ENCODE data around the gene OR1I1. TPM values are rescaled to one million over a fixed set of nuclear protein-coding genes. Genes with fewer than 3 reads are reported as not detected.

Gene OR1I1
- polyA plus RNA-seq, 1 donor from 2014 or later, result not detected

DNA sequence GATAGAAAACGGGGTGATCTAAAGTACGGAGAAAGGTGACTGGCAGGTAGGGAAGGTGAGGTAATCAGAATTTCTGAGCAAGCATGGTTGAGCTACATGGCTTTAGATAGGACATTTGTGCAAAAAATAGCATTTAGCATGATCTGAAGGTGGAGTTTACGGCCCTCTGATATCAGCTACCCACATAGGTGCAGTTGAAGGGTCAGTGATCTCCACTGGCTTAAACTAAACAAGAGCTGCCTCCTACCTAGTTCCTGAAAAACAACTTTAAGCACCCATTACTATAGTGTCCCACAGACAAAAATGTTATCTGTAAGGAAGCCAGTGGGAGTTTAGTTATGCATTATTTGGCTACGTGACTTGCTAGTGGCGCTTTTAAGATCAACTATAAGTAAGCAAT, 33.9 kb upstream of the OR1I1 start:
- Histone ChIP-seq H3K9me2 (ENCODE audit: insufficient read depth, low read length) (no peaks in the 10 kb centered on the region), H3K4me2 (ENCODE audit: low read length) (no peak overlapping the region), H3K4me3 (ENCODE audit: low read length) (no peak overlapping the region), H3K79me2 (replicated peaks; ENCODE audit: insufficient read depth, low read length) (no peaks in the 10 kb centered on the region), H3K27ac (ENCODE audit: low read length) (no peak overlapping the region), H3K36me3 (ENCODE audit: insufficient read depth, low read length) (no peaks in the 10 kb centered on the region), H3K9ac (ENCODE audit: low read length) (no peak overlapping the region), H3K9me3 (ENCODE audit: low read length) (no peaks in the 10 kb centered on the region), H2AFZ (ENCODE audit: low read depth, low read length) (no peak overlapping the region), H3F3A (ENCODE audit: insufficient read depth, low read length, poor library complexity, severe bottlenecking) (no peaks in the 10 kb centered on the region), H3K27me3 (ENCODE audit: insufficient read depth, low read depth, low read length) (no peaks in the 10 kb centered on the region), H4K20me1 (ENCODE audit: insufficient read depth) (no peaks in the 10 kb centered on the region)
- TF ChIP-seq MXI1 (conservative IDR thresholded peaks at IDR 0.05; ENCODE audit: poor library complexity, severe bottlenecking) (no peak), RAD21 (conservative IDR thresholded peaks at IDR 0.05) (no peak), POLR2AphosphoS5 (IDR thresholded peaks at IDR 0.05) (no peak), TAF1 (IDR thresholded peaks at IDR 0.05; ENCODE audit: low read depth) (no peak), EP300 (conservative IDR thresholded peaks at IDR 0.05; ENCODE audit: poor library complexity, severe bottlenecking) (no peak), SMC3 (conservative IDR thresholded peaks at IDR 0.05; ENCODE audit: poor library complexity) (no peak), EZH2 (IDR thresholded peaks at IDR 0.05; ENCODE audit: borderline replicate concordance, insufficient read depth, low read length, poor library complexity, severe bottlenecking) (no peak)
- TF ChIP-seq, protein P1, sequence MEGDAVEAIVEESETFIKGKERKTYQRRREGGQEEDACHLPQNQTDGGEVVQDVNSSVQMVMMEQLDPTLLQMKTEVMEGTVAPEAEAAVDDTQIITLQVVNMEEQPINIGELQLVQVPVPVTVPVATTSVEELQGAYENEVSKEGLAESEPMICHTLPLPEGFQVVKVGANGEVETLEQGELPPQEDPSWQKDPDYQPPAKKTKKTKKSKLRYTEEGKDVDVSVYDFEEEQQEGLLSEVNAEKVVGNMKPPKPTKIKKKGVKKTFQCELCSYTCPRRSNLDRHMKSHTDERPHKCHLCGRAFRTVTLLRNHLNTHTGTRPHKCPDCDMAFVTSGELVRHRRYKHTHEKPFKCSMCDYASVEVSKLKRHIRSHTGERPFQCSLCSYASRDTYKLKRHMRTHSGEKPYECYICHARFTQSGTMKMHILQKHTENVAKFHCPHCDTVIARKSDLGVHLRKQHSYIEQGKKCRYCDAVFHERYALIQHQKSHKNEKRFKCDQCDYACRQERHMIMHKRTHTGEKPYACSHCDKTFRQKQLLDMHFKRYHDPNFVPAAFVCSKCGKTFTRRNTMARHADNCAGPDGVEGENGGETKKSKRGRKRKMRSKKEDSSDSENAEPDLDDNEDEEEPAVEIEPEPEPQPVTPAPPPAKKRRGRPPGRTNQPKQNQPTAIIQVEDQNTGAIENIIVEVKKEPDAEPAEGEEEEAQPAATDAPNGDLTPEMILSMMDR (IDR thresholded peaks at IDR 0.05; ENCODE audit: poor library complexity, severe bottlenecking), result no peak
- TF ChIP-seq, protein P2, sequence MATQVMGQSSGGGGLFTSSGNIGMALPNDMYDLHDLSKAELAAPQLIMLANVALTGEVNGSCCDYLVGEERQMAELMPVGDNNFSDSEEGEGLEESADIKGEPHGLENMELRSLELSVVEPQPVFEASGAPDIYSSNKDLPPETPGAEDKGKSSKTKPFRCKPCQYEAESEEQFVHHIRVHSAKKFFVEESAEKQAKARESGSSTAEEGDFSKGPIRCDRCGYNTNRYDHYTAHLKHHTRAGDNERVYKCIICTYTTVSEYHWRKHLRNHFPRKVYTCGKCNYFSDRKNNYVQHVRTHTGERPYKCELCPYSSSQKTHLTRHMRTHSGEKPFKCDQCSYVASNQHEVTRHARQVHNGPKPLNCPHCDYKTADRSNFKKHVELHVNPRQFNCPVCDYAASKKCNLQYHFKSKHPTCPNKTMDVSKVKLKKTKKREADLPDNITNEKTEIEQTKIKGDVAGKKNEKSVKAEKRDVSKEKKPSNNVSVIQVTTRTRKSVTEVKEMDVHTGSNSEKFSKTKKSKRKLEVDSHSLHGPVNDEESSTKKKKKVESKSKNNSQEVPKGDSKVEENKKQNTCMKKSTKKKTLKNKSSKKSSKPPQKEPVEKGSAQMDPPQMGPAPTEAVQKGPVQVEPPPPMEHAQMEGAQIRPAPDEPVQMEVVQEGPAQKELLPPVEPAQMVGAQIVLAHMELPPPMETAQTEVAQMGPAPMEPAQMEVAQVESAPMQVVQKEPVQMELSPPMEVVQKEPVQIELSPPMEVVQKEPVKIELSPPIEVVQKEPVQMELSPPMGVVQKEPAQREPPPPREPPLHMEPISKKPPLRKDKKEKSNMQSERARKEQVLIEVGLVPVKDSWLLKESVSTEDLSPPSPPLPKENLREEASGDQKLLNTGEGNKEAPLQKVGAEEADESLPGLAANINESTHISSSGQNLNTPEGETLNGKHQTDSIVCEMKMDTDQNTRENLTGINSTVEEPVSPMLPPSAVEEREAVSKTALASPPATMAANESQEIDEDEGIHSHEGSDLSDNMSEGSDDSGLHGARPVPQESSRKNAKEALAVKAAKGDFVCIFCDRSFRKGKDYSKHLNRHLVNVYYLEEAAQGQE (IDR thresholded peaks at IDR 0.05; ENCODE audit: borderline replicate concordance), result no peak

DNA sequence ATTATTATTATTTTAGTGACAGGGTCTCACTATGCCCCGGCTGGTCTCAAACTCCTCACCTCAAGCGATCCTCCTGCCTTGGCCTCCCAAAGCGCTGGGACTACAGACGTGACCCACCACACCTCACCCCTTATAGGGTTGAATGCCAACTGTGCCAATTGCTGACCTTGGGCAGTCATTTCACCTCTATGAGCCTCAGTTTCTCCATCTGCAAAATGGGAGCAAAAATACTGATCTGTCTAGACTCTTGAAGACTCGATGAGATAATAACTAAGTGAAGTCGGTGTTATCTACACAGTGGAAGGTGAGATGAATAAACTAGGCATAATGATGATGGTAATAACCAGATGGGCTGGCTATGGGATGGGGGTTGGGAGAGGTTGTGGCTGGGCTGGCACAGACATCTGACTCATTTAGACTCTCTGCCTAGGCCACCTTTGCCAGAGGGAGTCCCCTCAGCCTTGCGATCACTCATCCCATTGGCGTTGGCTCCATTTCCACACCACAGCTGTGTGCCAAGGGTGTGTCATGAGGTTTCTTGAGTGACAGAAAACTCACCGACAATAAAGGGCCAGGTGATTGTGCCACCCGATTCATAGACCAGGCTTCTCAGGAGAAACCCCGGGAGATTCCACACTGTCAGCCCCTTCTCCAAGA, 33.0 kb upstream of the OR1I1 start, which contains the start of gene CASP14:
CASP14 (plus strand) TSS at position 596 of the 657 bp plus-strand sequence. CDS start 2,772 bp downstream, outside the sequence.
- Histone ChIP-seq H3K4me3 (ENCODE audit: low read length) (no peak within 1 kb of the TSS), H3K27ac (ENCODE audit: low read length) (no peak within 1 kb of the TSS), H2AFZ (ENCODE audit: low read depth, low read length) (no peak within 1 kb of the TSS), H3K27me3 (ENCODE audit: insufficient read depth, low read depth, low read length) (no peaks in the 10 kb centered on the region), H3K79me2 (replicated peaks; ENCODE audit: insufficient read depth, low read length) (no peaks in the 10 kb centered on the region), H3K4me2 (ENCODE audit: low read length) (no peak within 1 kb of the TSS), H3F3A (ENCODE audit: insufficient read depth, low read length, poor library complexity, severe bottlenecking) (no peaks in the 10 kb centered on the region), H3K9me3 (ENCODE audit: low read length) (no peaks in the 10 kb centered on the region), H3K36me3 (ENCODE audit: insufficient read depth, low read length) (no peaks in the 10 kb centered on the region), H4K20me1 (ENCODE audit: insufficient read depth) (no peaks in the 10 kb centered on the region), H3K9ac (ENCODE audit: low read length) (no peak within 1 kb of the TSS), H3K9me2 (ENCODE audit: insufficient read depth, low read length) (no peaks in the 10 kb centered on the region)
- TF ChIP-seq, protein P2 (IDR thresholded peaks at IDR 0.05; ENCODE audit: borderline replicate concordance), result no peak
- no peak for TF ChIP-seq POLR2AphosphoS5 (IDR thresholded peaks at IDR 0.05)
- TF ChIP-seq SMC3 (conservative IDR thresholded peaks at IDR 0.05; ENCODE audit: poor library complexity), result no peak
- TF ChIP-seq, protein P1 (IDR thresholded peaks at IDR 0.05; ENCODE audit: poor library complexity, severe bottlenecking), result no peak
- TF ChIP-seq RAD21 (conservative IDR thresholded peaks at IDR 0.05), result no peak
- TF ChIP-seq EP300 (conservative IDR thresholded peaks at IDR 0.05; ENCODE audit: poor library complexity, severe bottlenecking), result no peak
- TF ChIP-seq TAF1 (IDR thresholded peaks at IDR 0.05; ENCODE audit: low read depth), result no peak
- no peak for TF ChIP-seq MXI1 (conservative IDR thresholded peaks at IDR 0.05; ENCODE audit: poor library complexity, severe bottlenecking)
- no peak for TF ChIP-seq EZH2 (IDR thresholded peaks at IDR 0.05; ENCODE audit: borderline replicate concordance, insufficient read depth, low read length, poor library complexity, severe bottlenecking)
